GM12872 (cell line): ENCODE results near the gene KCTD10.

ENCODE experiments used
- TF ChIP-seq, protein P1 (sequence below): IDR thresholded peaks from 3 replicates; pipeline ENCODE4 v1.5.1; 2011; ENCODE audit warnings: low read depth, mild to moderate bottlenecking, low read length, moderate library complexity; ENCODE audit not compliant: insufficient read depth

KCTD10 gene

DNA sequence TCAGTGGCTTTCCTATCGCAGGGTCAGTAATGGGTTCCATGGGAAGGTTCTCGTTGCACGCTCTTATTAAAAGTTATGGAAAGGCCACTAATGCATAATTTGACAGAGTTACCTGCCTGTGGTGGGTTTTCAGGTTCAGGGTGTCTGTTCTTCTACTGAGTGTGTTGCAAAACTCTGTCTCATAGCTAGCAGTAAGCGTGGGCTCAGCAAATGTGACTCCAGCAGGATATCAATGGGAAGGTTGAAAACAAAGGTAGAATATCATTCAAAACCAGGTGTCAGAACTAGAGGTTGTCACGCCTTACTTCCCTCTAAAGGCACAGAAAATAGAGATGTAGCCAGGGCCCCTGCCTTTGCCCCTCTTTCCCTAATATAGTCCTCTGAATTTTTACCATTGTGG lies 25.2 kb upstream of the KCTD10 start:
- TF ChIP-seq, protein P1, sequence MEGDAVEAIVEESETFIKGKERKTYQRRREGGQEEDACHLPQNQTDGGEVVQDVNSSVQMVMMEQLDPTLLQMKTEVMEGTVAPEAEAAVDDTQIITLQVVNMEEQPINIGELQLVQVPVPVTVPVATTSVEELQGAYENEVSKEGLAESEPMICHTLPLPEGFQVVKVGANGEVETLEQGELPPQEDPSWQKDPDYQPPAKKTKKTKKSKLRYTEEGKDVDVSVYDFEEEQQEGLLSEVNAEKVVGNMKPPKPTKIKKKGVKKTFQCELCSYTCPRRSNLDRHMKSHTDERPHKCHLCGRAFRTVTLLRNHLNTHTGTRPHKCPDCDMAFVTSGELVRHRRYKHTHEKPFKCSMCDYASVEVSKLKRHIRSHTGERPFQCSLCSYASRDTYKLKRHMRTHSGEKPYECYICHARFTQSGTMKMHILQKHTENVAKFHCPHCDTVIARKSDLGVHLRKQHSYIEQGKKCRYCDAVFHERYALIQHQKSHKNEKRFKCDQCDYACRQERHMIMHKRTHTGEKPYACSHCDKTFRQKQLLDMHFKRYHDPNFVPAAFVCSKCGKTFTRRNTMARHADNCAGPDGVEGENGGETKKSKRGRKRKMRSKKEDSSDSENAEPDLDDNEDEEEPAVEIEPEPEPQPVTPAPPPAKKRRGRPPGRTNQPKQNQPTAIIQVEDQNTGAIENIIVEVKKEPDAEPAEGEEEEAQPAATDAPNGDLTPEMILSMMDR: no peak

DNA sequence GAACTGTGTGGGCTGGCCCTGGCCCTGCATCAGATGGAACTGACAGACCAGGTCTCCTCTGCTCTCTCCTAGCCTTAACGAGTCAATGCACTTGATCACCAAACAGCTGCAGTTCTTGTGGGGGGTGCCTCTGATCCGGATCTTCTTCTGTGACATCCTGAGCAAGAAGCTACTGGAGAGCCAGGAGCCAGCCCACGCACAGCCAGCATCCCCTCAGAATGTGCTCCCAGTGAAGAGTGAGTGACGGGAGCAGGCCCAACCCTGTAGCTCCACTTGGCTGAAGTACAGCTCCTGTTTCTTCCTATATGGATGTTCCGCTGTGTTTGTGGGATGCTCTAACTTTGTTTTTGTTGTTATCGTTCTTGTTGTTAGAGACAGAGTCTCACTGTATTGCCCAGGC lies 24.2 kb upstream of the KCTD10 start:
- TF ChIP-seq, protein P1: no peak

DNA sequence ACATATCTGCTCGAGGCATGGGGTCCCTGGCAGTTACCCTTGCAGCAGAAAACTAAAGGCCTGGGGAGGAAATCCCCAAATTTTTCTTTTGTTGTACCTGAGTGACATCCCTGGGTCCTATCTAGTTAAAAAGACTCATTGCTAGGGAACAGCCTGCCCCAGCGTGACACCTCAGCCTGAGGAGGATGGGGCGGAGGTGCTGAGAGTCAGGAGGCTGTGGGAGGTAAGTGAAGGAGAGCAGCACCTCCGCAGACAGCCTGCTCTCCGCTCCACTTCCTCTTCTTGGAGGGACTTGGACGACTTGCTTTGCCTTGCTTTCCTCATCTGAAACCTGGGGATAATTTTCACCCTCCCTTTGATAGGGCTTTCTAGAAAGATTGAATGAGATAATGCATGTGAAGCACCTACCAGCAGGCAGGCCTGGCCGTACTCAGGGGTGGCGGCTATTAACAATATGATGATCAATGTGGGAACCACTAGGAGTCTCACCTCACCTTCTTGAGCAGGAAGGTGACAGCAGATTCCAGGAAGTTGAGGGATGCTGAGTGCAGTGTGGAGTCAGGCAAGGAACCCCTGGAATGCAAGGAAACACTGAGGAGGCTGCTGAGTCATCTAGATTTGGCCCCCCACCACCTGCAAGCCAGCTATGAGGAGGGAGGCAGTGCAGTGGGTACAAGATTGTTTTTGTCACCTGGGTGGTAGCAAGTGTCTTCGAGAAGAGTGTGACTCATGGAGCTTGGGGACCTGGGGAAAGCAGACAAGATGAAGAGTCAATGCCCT lies 23.5 kb upstream of the KCTD10 start:
- TF ChIP-seq, protein P1: no peak

DNA sequence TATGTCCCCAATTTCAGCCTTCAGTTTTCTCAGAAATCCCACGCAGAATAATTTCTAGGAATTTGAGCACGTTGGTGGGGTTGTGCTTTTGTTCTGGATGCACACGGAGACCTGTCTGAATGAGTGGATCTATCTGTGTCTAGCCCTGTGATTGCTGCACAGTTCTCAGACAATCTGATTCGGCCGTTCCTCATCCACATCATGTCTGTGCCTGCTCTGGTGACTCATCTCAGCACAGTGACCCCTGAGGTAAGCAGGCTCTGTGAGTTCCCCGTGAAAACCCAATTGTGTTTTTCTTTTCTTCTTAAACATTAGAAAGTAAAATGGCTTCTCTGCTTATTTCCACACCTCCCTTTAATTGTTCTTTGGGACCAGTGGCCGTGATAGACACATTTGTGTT lies 20.6 kb upstream of the KCTD10 start:
- TF ChIP-seq, protein P1: no peak

DNA sequence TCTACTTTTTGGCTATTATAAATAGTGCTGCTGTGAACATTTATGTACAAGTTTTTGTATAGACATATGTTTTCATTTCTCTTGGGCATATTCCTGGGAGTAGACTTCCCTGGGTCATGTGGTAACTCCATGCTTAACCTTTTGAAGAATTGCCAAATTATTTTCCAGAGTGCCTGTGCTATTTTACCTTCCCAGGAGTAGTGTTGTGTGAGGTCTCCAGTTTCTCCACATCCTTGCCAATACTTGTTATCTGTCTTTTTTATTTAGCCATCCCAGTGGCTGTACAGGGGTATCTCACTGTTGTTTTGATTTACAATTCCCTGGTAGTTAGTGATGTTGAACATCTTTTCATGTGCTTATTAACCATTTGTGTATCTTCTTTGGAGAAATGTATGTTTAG lies 19.2 kb upstream of the KCTD10 start:
- TF ChIP-seq, protein P1: no peak

DNA sequence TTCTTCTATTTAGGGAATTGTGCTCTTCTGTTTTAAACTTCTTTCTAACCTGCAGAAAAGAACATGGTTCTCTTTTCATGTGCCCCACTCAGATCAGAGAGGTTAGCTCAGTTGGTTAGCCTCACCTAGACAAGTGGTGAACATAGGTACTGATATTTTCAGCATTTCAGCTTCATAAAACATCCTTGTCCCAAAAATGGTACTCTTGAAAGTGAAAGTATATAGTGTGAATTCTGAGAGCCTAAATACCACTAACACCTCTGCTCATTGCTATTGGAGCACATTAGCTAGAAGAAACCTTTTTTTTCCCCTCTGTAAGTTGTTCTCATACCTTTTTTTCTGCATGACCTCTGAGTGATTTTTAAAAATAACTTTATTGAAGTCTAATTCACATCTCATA lies 17.9 kb upstream of the KCTD10 start:
- TF ChIP-seq, protein P1: no peak

DNA sequence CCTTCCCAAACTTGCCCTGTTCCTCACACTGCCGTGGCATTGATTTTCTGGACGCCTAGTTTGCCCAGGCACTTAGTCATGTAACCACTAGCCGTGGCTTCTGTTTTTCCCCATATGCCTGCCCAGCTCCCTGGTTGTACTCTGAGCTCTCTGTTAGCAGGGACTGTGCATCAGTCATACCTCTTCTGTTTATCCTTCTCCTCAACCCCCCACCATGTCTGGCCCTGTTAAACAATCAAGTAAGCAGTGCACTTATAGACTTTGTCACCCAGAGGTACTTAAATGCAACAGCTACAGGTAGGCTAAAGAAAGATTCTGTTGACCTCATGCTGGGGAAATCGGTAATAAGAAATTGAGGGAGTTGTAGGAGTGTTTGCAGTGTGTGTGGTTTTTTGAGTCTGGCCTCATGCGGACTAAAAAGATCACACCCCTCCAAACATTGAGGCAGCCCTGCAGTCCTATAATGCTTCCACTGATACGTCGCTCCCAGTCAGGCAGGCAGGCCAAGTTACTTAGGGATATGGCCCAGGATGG lies 17.3 kb upstream of the KCTD10 start:
- TF ChIP-seq, protein P1: no peak
